ENCODE data around the gene USP8.
"Not testable (repeated sequence)": the region's sequence is repeated elsewhere in the genome, so short reads cannot be mapped to it uniquely, and the experiment has no call there.

Gene USP8

GRCh38 chr15:50380089-50380488, 44.1 kb upstream of the USP8 start:
- Histone ChIP-seq H3K9me2 (replicated peaks; ENCODE audit: insufficient read depth, low read length) (no peaks in the 10 kb centered on the region), H3K9me3 (replicated peaks; ENCODE audit: insufficient read depth, low read length) (no peaks in the 10 kb centered on the region), H3K4me3 (ENCODE audit: low read length) (no peak overlapping the region), H4K20me1 (ENCODE audit: insufficient read depth, low read length) (no peaks in the 10 kb centered on the region), H3K4me2 (ENCODE audit: low read depth, low read length) (no peak overlapping the region), H3K27ac (ENCODE audit: low read length) (no peak overlapping the region), H3K4me1 (ENCODE audit: low read length) (peaks cover 9% of the 10 kb centered on the region; the same call in 1 of the 2 replicates), H3K9ac (ENCODE audit: low read length) (no peak overlapping the region), H3K36me3 (replicated peaks; ENCODE audit: insufficient read depth, low read length) (no peaks in the 10 kb centered on the region), H3F3A (ENCODE audit: insufficient read depth, low read length) (0 out of 2 replicates have a peak, but pooled peaks cover 2% of the 10 kb centered on the region), H2AFZ (ENCODE audit: low read length) (no peak overlapping the region), H3K27me3 (replicated peaks; ENCODE audit: insufficient read depth, low read length) (no peaks in the 10 kb centered on the region), H3K79me2 (ENCODE audit: low read length) (no peaks in the 10 kb centered on the region)
- TF ChIP-seq EZH2 (optimal IDR thresholded peaks at IDR 0.05; ENCODE audit: low read depth, low read length) (no peak), EZH2phosphoT487 (IDR thresholded peaks at IDR 0.05; ENCODE audit: low read length) (no peak), CTCF (IDR thresholded peaks at IDR 0.05; ENCODE audit: low read length) (no peak)
- no peak for DNase-seq

GRCh38 chr15:50381438-50381837, 42.8 kb upstream of the USP8 start:
- Histone ChIP-seq H3K9ac (ENCODE audit: low read length) (no peak overlapping the region), H3K27ac (ENCODE audit: low read length) (no peak overlapping the region), H3K27me3 (replicated peaks; ENCODE audit: insufficient read depth, low read length) (no peaks in the 10 kb centered on the region), H3K9me3 (replicated peaks; ENCODE audit: insufficient read depth, low read length) (no peaks in the 10 kb centered on the region), H3K36me3 (replicated peaks; ENCODE audit: insufficient read depth, low read length) (no peaks in the 10 kb centered on the region), H3K4me2 (ENCODE audit: low read depth, low read length) (no peak overlapping the region), H2AFZ (ENCODE audit: low read length) (no peak overlapping the region), H3K4me3 (ENCODE audit: low read length) (no peak overlapping the region), H3K4me1 (ENCODE audit: low read length) (peaks cover 9% of the 10 kb centered on the region; the same call in 1 of the 2 replicates), H3K9me2 (replicated peaks; ENCODE audit: insufficient read depth, low read length) (no peaks in the 10 kb centered on the region), H3K79me2 (ENCODE audit: low read length) (no peaks in the 10 kb centered on the region), H4K20me1 (ENCODE audit: insufficient read depth, low read length) (no peaks in the 10 kb centered on the region), H3F3A (ENCODE audit: insufficient read depth, low read length) (0 out of 2 replicates have a peak, but pooled peaks cover 2% of the 10 kb centered on the region)
- no peak for DNase-seq
- no peak for TF ChIP-seq CTCF (IDR thresholded peaks at IDR 0.05; ENCODE audit: low read length)
- TF ChIP-seq EZH2phosphoT487 (IDR thresholded peaks at IDR 0.05; ENCODE audit: low read length): no peak
- no peak for TF ChIP-seq EZH2 (optimal IDR thresholded peaks at IDR 0.05; ENCODE audit: low read depth, low read length)

- not testable (repeated sequence) for H3K9me2 ChIP-seq (replicated peaks; ENCODE audit: insufficient read depth, low read length); H3K4me1 ChIP-seq (ENCODE audit: low read length); H3K79me2 ChIP-seq (ENCODE audit: low read length); H3K9ac ChIP-seq (ENCODE audit: low read length); H3K4me3 ChIP-seq (ENCODE audit: low read length); H3K4me2 ChIP-seq (ENCODE audit: low read depth, low read length); H3K27me3 ChIP-seq (replicated peaks; ENCODE audit: insufficient read depth, low read length); DNase-seq; H3K9me3 ChIP-seq (replicated peaks; ENCODE audit: insufficient read depth, low read length); H3K27ac ChIP-seq (ENCODE audit: low read length); H3F3A ChIP-seq (ENCODE audit: insufficient read depth, low read length); H3K36me3 ChIP-seq (replicated peaks; ENCODE audit: insufficient read depth, low read length); H2AFZ ChIP-seq (ENCODE audit: low read length); H4K20me1 ChIP-seq (ENCODE audit: insufficient read depth, low read length)
These were observed 41.8 kb upstream of the USP8 start for GRCh38 chr15:50382408-50382807.

- H3K4me3 ChIP-seq (ENCODE audit: low read length): no peak overlapping the region
- TF ChIP-seq EZH2 (optimal IDR thresholded peaks at IDR 0.05; ENCODE audit: low read depth, low read length) (no peak), EZH2phosphoT487 (IDR thresholded peaks at IDR 0.05; ENCODE audit: low read length) (no peak), CTCF (IDR thresholded peaks at IDR 0.05; ENCODE audit: low read length) (no peak)
- no peak overlapping the region for H3K27ac ChIP-seq (ENCODE audit: low read length)
These were observed 33.5 kb upstream of the USP8 start for GRCh38 chr15:50390554-50391264.

GRCh38 chr15:50391561-50391960, 32.6 kb upstream of the USP8 start:
- H3F3A ChIP-seq (ENCODE audit: insufficient read depth, low read length); H3K4me1 ChIP-seq (ENCODE audit: low read length); H2AFZ ChIP-seq (ENCODE audit: low read length); H3K9me3 ChIP-seq (replicated peaks; ENCODE audit: insufficient read depth, low read length); H3K9ac ChIP-seq (ENCODE audit: low read length); H3K27ac ChIP-seq (ENCODE audit: low read length); H3K4me3 ChIP-seq (ENCODE audit: low read length); H3K27me3 ChIP-seq (replicated peaks; ENCODE audit: insufficient read depth, low read length); H4K20me1 ChIP-seq (ENCODE audit: insufficient read depth, low read length); H3K79me2 ChIP-seq (ENCODE audit: low read length); H3K4me2 ChIP-seq (ENCODE audit: low read depth, low read length); DNase-seq; H3K9me2 ChIP-seq (replicated peaks; ENCODE audit: insufficient read depth, low read length); H3K36me3 ChIP-seq (replicated peaks; ENCODE audit: insufficient read depth, low read length): not testable (repeated sequence)

More at GRCh38 chr15:50390554-50391264, 33.5 kb upstream of the USP8 start:
- Histone ChIP-seq H3K79me2 (ENCODE audit: low read length) (no peaks in the 10 kb centered on the region), H3K4me2 (ENCODE audit: low read depth, low read length) (no peak overlapping the region), H3K9ac (ENCODE audit: low read length) (no peak overlapping the region), H2AFZ (ENCODE audit: low read length) (no peak overlapping the region), H3F3A (ENCODE audit: insufficient read depth, low read length) (no peaks in the 10 kb centered on the region), H3K9me2 (replicated peaks; ENCODE audit: insufficient read depth, low read length) (no peaks in the 10 kb centered on the region), H4K20me1 (ENCODE audit: insufficient read depth, low read length) (no peaks in the 10 kb centered on the region), H3K4me1 (ENCODE audit: low read length) (no peaks in the 10 kb centered on the region), H3K9me3 (replicated peaks; ENCODE audit: insufficient read depth, low read length) (no peaks in the 10 kb centered on the region), H3K36me3 (replicated peaks; ENCODE audit: insufficient read depth, low read length) (no peaks in the 10 kb centered on the region), H3K27me3 (replicated peaks; ENCODE audit: insufficient read depth, low read length) (no peaks in the 10 kb centered on the region)
- DNase-seq: no peak
